HepG2 (cell line): ENCODE results near the gene XPNPEP2. TPM values are rescaled to one million over a fixed set of nuclear protein-coding genes. Genes with fewer than 3 reads are reported as not detected.

Experiments used
- FOXO4 ChIP-seq: sonication (generic); formaldehyde crosslinking; conservative IDR thresholded peaks from 2 replicates; pipeline ENCODE4 v1.8.1; 2023; ENCODE audit warnings: missing genetic modification reagents
- MAFK ChIP-seq, 2 experiments: IDR thresholded peaks in 1 of 2; conservative IDR thresholded peaks in 1 of 2; 2 replicates each; pipeline ENCODE4 v1.6.1; 2011; ENCODE audit warnings: improper control_type of control experiment in 2 of 2, low read length in 2 of 2
- PLRG1 ChIP-seq: fragments of 450-650 bp; conservative IDR thresholded peaks from 2 replicates; pipeline ENCODE4 v1.6.1; 2016
- PRDM15 ChIP-seq: sonication (generic); formaldehyde crosslinking; IDR thresholded peaks from 2 replicates; pipeline ENCODE4 v1.4.0; 2020; ENCODE audit warnings: missing genetic modification reagents
- ZBTB44 ChIP-seq: sonication (generic); formaldehyde crosslinking; IDR thresholded peaks from 2 replicates; pipeline ENCODE4 v1.4.0; 2020; ENCODE audit warnings: missing genetic modification reagents
- ZFP91 ChIP-seq: sonication (generic); formaldehyde crosslinking; IDR thresholded peaks from 2 replicates; pipeline ENCODE4 v1.9.0; 2022; ENCODE audit warnings: missing genetic modification reagents, mild to moderate bottlenecking, borderline replicate concordance
- ZNF317 ChIP-seq: sonication (generic); formaldehyde crosslinking; IDR thresholded peaks from 2 replicates; pipeline ENCODE4 v1.5.0; 2020; ENCODE audit warnings: mild to moderate bottlenecking, missing genetic modification reagents
- ZNF720 ChIP-seq: sonication (generic); formaldehyde crosslinking; IDR thresholded peaks from 2 replicates; pipeline ENCODE4 v1.4.0; 2020; ENCODE audit warnings: missing genetic modification reagents
- polyA plus RNA-seq, 8 experiments: library from polyadenylated mRNA; depleted of rRNA in 3 of 8; stranded (reverse) in 7 of 8; unstranded in 1 of 8; fragments of >200 nt; fragmentation: Illumina TruSeq in 4 of 8; extraction: Trizol in 4 of 8; gene quantifications; 2 replicates each; pipeline versions ENCODE4 v1.2.1 to v1.2.3, GENCODE V29; 2011 to 2016; ENCODE audit warnings: low read depth in 4 of 8, missing spikeins in 1 of 8, mixed read lengths in 1 of 8; ENCODE audit not compliant: insufficient read depth in 1 of 8
- total RNA-seq, 5 experiments: library from RNA; depleted of rRNA; stranded (reverse); fragments of >200 nt; fragmentation: Illumina TruSeq; extraction: Trizol; gene quantifications; 2 replicates each; pipeline ENCODE4 v1.2.3, GENCODE V29; 2016; ENCODE audit warnings: low read depth in 1 of 5

The XPNPEP2 gene
- total and polyA plus RNA-seq, 2 of the 13 experiments (the other 11 are each of a cell fraction or from before 2014, with no cell fraction given) = 1.1 to 1.8 TPM

GRCh38 chrX:129721870-129722269 is 16.9 kb upstream of the XPNPEP2 start (continued):
- TF ChIP-seq ZBTB44 = no peak
- TF ChIP-seq PLRG1 = no peak
- no peak for TF ChIP-seq ZNF317 (CRISPR knock-in tag)
- TF ChIP-seq FOXO4 (CRISPR knock-in tag) = no peak
- TF ChIP-seq MAFK (conservative IDR thresholded peaks at IDR 0.05 in 1 of 2, IDR thresholded peaks at IDR 0.05 in 1 of 2; ENCODE audit: low read length in 2 of 2) = no peak
- no peak for TF ChIP-seq ZNF720 (CRISPR knock-in tag)
- no peak for TF ChIP-seq PRDM15
- no peak for TF ChIP-seq ZFP91 (CRISPR knock-in tag)
- TF ChIP-seq, all 625 proteins: peak for 0
